PC-3 (cell line): ENCODE data around the gene RAD9A.

Experiments used
- CTCF ChIP-seq: fragments of 300-600 bp; sonication (generic); conservative IDR thresholded peaks from 2 replicates; pipeline ENCODE4 v1.5.1; 2017; ENCODE audit warnings: antibody characterized with exemption, low read depth, mild to moderate bottlenecking, low read length
- EZH2 ChIP-seq: fragments of 300-600 bp; sonication (generic); IDR thresholded peaks from one replicate; pipeline ENCODE4 v1.6.1; 2017; ENCODE audit warnings: antibody characterized with exemption, mild to moderate bottlenecking, low read length; ENCODE audit not compliant: unreplicated experiment
- EZH2phosphoT487 ChIP-seq: fragments of 300-600 bp; sonication (generic); IDR thresholded peaks from 2 replicates; pipeline ENCODE4 v1.6.1; 2018; ENCODE audit warnings: mild to moderate bottlenecking, antibody characterized with exemption, low read length, borderline replicate concordance

GRCh38 chr11:67345247-67345919, 46.4 kb upstream of the RAD9A start:
- no peak for TF ChIP-seq CTCF
- TF ChIP-seq EZH2: no peak
- TF ChIP-seq EZH2phosphoT487: no peak
